ENCODE data around the gene ZNF460.
A peak's percentile ranks its signal among the peaks of the same experiment; 100 is the strongest.

Gene ZNF460

GRCh38 chr19:57280165-57280961 is at the start of gene ZNF460:
Gene ZNF460, plus strand, starts transcription at chr19:57280485. Its CDS starts 322 bp downstream, at chr19:57280807.
- peak; percentile 99 for DNase-seq (ENCODE audit: low read depth)
- TF ChIP-seq, protein P1, sequence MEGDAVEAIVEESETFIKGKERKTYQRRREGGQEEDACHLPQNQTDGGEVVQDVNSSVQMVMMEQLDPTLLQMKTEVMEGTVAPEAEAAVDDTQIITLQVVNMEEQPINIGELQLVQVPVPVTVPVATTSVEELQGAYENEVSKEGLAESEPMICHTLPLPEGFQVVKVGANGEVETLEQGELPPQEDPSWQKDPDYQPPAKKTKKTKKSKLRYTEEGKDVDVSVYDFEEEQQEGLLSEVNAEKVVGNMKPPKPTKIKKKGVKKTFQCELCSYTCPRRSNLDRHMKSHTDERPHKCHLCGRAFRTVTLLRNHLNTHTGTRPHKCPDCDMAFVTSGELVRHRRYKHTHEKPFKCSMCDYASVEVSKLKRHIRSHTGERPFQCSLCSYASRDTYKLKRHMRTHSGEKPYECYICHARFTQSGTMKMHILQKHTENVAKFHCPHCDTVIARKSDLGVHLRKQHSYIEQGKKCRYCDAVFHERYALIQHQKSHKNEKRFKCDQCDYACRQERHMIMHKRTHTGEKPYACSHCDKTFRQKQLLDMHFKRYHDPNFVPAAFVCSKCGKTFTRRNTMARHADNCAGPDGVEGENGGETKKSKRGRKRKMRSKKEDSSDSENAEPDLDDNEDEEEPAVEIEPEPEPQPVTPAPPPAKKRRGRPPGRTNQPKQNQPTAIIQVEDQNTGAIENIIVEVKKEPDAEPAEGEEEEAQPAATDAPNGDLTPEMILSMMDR (conservative IDR thresholded peaks at IDR 0.05; ENCODE audit: low read depth, low read length): no peak
- H3K4me3 ChIP-seq (ENCODE audit: low read depth, low read length): peak within 1 kb of the TSS; percentile 92

DNA sequence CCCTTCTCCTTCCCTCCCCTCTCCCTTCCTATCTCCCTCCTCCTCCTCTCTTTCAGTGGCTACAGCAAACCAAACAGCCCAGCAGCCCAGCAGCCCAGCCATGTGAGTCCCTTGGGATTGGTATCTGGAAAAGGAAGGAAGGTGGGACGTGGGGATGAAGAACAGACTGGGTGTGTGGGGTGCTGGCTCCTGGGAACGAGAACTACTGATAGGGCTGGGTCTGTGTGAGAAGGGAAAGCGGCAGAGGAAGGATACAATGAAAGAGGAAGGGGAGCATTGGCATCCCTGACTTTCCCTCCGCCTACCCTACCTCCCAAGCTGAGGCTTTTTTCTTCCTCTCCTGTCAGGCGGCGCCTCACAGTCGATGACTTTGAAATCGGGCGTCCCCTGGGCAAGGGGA is 48.6 kb upstream of the ZNF460 start:
- no peak for DNase-seq (ENCODE audit: low read depth)
- TF ChIP-seq, protein P1 (conservative IDR thresholded peaks at IDR 0.05; ENCODE audit: low read depth, low read length): no peak

DNA sequence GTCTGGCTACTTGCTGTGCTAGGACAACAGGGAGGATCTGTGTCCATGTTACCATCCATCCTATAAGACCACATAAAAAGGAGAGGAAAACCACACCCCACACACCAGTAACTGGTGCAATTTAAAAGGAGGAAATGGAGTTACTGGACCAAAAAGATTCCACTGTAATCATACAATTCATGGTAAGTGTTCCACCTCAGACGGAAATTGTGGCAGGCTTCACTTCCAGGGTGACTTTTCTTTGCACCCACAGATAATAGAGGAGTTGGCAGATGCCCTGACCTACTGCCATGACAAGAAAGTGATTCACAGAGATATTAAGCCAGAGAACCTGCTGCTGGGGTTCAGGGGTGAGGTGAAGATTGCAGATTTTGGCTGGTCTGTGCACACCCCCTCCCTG is 47.1 kb upstream of the ZNF460 start:
- no peak overlapping the region for H3K4me3 ChIP-seq (ENCODE audit: low read depth, low read length)
- no peak for DNase-seq (ENCODE audit: low read depth)
- TF ChIP-seq, protein P1 (conservative IDR thresholded peaks at IDR 0.05; ENCODE audit: low read depth, low read length): no peak

More for the DNA sequence above, 48.6 kb upstream of the ZNF460 start:
- no peak overlapping the region for H3K4me3 ChIP-seq (ENCODE audit: low read depth, low read length)

DNA sequence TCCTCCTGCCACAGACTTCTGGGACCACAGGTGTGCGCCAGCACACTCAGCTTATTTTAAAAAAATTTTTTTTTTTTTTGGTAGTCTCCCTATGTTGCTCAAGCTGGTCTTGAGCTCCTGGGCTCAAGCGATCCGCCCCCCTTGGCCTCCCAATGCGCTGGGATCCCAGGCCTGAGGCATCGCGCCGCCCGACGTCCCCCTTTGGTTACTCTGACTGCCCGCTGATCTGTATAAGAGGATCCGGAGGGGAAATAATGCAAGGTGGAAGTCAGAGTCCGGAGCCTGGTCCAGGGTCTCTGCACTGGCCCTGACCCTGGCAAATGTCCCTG is 40.3 kb upstream of the ZNF460 start:
- peak; percentile 14 for DNase-seq (ENCODE audit: low read depth)
- peak overlapping the region; percentile 84 for H3K4me3 ChIP-seq (ENCODE audit: low read depth, low read length)
- TF ChIP-seq, protein P1 (conservative IDR thresholded peaks at IDR 0.05; ENCODE audit: low read depth, low read length): no peak

- DNase-seq (ENCODE audit: low read depth): peak; percentile 95
- H3K4me3 ChIP-seq (ENCODE audit: low read depth, low read length): peak within 1 kb of the TSS; percentile 84
- TF ChIP-seq, protein P1 (conservative IDR thresholded peaks at IDR 0.05; ENCODE audit: low read depth, low read length): no peak
Measured at GRCh38 chr19:57240311-57241090, 39.8 kb upstream of the ZNF460 start, which contains the start of gene ZNF805. Gene ZNF805, plus strand, starts transcription at chr19:57240632. Its CDS starts 260 bp downstream, at chr19:57240892.

DNA sequence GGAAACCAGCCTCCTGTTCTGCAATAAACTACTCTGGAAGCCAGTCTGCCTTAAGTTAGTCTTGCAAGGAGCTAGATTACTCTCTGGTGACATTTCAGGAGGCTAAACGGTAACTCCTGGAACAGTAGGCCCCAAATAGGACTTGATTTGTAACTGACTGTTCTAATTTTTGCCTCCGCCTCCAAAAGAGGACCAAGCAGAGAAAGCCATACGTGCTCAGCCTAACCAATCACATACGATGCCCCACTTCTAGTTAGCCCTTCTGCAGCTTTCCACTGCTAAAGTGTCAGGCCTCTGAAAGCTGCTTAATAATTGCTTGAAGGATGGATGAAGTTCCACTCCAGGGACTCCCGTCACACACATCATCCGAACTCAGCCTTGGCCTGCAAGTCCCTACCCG is 39.1 kb upstream of the ZNF460 start:
- H3K4me3 ChIP-seq (ENCODE audit: low read depth, low read length): peak overlapping the region; percentile 84
- peak; percentile 66 for DNase-seq (ENCODE audit: low read depth)
- TF ChIP-seq, protein P1 (conservative IDR thresholded peaks at IDR 0.05; ENCODE audit: low read depth, low read length): no peak

Measured in choroid plexus epithelial cell (primary cell).